Fibroblast of lung (primary cell): ENCODE data around the gene SLK.

Experiments
- CTCF ChIP-seq, 2 donors: IDR thresholded peaks in 1 of 2; conservative IDR thresholded peaks in 1 of 2; 1 replicate in 1 of 2; 2 replicates in 1 of 2; pipeline ENCODE4 v1.5.1; 2011 to 2012; ENCODE audit warnings: low read length in 2 of 2, control low read depth in 1 of 2, inconsistent platforms in 1 of 2, low read depth in 1 of 2, mild to moderate bottlenecking in 1 of 2
- EZH2 ChIP-seq: IDR thresholded peaks from 2 replicates; pipeline ENCODE4 v1.5.1; 2012; ENCODE audit warnings: low read length, control low read depth, mild to moderate bottlenecking; ENCODE audit errors: missing control alignments

- no peak for TF ChIP-seq CTCF (conservative IDR thresholded peaks at IDR 0.05 in 1 of 2, IDR thresholded peaks at IDR 0.05 in 1 of 2; ENCODE audit: low read depth in 1 of 2, low read length in 2 of 2)
- no peak for TF ChIP-seq EZH2
These were observed 62.6 kb downstream of the SLK start for GRCh38 chr10:104029521-104029860.
